Thyroid gland (tissue), 4 donors: ENCODE measurements around the gene LPA.

Source experiments
- POLR2A ChIP-seq, 2 donors: fragments of 450-650 bp; IDR thresholded peaks; one replicate each; pipeline ENCODE4 v1.6.1; 2017; ENCODE audit warnings: antibody characterized with exemption in 2 of 2, mild to moderate bottlenecking in 2 of 2, moderate library complexity in 1 of 2
- TF ChIP-seq, protein P1 (sequence below), 6 experiments: fragments of 200-600 bp in 3 of 6; fragments of 450-650 bp in 3 of 6; sonication (generic) in 3 of 6; IDR thresholded peaks; one replicate each; pipeline ENCODE4 v1.5.1; 2016 to 2019; ENCODE audit warnings: antibody characterized with exemption in 6 of 6, mild to moderate bottlenecking in 2 of 6, inconsistent platforms in 1 of 6, moderate library complexity in 1 of 6

DNA sequence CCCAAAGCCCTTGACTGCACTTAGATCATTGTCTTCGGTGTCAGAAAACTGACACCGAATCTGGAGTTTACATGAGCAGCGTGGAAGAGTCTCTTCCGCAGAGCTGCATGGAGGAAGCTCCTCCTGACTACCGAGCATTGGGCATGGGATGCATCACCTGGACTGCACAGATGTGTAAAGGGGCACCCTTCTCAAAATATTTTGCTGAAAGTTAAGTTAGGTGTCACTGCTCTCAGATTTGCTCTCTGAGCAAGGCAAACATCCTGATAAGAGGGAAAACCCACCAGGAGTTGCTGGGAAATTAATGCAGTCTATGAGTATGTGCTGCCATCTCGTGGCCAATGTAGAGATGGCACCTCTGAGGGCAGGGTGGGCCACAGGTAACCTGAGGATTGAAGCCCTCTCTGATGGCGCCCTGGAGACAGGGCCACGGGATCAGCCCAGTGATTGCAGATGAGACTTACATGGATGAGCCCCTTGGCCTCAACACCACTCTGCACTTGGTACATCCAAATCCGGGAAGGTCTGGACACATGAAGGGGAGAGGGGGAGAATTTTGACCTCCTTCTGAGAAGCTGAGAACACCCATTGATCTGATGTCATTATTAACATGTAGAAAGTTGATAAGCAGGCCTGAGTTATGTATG lies 129.9 kb downstream of the LPA start:
- TF ChIP-seq POLR2A (IDR thresholded peaks at IDR 0.05): no peak
- TF ChIP-seq, protein P1, sequence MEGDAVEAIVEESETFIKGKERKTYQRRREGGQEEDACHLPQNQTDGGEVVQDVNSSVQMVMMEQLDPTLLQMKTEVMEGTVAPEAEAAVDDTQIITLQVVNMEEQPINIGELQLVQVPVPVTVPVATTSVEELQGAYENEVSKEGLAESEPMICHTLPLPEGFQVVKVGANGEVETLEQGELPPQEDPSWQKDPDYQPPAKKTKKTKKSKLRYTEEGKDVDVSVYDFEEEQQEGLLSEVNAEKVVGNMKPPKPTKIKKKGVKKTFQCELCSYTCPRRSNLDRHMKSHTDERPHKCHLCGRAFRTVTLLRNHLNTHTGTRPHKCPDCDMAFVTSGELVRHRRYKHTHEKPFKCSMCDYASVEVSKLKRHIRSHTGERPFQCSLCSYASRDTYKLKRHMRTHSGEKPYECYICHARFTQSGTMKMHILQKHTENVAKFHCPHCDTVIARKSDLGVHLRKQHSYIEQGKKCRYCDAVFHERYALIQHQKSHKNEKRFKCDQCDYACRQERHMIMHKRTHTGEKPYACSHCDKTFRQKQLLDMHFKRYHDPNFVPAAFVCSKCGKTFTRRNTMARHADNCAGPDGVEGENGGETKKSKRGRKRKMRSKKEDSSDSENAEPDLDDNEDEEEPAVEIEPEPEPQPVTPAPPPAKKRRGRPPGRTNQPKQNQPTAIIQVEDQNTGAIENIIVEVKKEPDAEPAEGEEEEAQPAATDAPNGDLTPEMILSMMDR (IDR thresholded peaks at IDR 0.05): peak; percentile 70 to 94 (median 84)
